ENCODE measurements around the gene KCNA10.

The KCNA10 gene

DNA sequence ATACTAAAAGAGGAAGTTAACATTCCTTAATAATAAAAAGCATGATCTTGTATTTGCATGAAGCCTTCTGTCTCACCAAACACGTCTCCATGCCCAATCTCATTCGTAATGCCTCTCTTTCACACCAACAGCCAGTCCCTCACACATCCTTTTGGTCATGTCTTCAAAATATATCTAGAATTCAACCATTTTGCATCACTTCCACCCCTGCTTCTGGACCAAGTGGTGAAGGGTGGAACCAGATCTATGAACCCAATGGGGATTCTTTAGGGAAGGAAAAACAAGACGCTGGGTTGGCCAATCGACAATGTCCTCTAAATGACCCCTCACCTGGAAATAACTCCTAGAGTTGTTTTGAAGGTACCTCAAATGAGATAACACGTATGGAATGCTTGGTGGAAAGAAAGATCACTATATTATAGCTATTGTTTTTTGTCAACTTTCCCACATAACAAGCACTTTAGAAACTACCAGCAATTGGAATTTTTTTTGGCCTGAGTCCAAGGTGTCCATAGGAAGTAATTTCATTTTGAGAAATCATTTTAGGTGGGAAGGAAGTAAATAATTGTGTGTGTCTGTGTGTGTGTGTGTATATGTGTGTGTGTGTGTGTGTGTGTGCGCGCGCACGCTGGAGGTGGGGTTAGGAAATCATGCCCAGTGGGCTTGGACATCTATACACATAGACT lies at the start of gene KCNA10:
Gene KCNA10 (minus strand): TSS at position 51 of the 686 bp plus-strand sequence. CDS start 388 bp downstream, outside the sequence.
- DNase-seq (ENCODE audit: low read depth): no peak

GRCh38 chr1:110566836-110567235 lies 47.9 kb upstream of the KCNA10 start:
- DNase-seq (ENCODE audit: low read depth): no peak

DNA sequence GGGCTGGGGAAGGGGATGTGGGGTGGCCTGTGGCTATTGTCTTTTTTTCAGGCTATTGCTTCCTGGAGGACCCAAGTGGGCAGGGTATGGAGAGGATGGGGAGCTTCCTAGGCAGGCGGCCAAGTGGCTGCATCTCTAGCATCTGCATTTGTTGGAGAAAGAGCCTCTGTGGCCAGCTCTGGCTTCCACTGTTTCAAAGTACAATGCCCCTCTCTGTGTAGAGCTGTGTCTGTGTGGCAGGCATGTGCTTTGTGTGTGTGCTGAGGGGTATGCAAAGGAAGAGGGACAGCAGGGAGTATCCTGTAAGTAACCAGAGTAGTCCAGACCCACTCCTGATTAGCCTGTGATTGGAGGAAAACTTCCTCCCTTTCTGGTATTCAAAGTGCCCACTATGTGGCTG lies 46.6 kb upstream of the KCNA10 start:
- DNase-seq (ENCODE audit: low read depth): no peak

- DNase-seq (ENCODE audit: low read depth): no peak
These were observed 44.1 kb upstream of the KCNA10 start for GRCh38 chr1:110563089-110563488.

DNA sequence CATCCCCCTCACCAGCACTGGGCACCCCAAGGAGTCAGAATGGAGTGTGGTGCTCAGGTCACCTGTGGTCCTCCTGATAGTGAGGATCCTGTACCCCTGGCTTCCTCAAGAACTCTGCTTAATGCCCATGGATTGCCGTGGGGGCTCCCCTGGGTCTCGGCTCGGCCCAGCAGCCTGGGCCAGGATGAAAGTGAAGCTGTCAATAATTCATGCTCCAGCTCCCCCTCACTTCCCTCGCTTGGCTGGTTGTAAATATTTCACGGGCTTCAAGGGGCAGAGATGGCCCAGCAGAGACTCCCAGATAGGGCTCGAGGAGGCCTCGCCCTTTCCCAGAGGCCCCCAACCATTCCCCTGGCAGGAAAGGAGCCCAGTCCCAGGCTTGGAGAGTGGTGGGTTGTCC lies 42.6 kb upstream of the KCNA10 start:
- DNase-seq (ENCODE audit: low read depth): no peak

DNA sequence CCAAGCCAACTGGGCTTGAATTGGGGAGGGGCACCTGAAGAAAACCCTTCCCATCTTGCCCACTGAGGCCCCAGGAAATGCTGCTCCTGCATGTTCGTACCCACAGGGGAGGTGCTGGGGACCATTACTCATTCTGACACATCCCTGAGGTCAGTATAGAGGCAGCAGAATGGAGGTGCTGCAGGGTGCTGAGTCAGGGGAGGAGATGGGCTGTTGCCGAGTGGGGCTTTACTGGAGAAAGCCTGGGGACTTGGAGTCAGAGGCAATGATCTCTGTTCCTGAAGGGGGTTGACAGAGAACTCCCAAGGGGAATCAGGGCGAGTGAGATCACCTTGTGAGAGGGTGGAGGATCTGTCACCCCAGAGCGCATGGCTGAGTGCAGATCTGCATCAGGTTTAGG lies 40.2 kb upstream of the KCNA10 start:
- peak; percentile 8 for DNase-seq (ENCODE audit: low read depth)

DNA sequence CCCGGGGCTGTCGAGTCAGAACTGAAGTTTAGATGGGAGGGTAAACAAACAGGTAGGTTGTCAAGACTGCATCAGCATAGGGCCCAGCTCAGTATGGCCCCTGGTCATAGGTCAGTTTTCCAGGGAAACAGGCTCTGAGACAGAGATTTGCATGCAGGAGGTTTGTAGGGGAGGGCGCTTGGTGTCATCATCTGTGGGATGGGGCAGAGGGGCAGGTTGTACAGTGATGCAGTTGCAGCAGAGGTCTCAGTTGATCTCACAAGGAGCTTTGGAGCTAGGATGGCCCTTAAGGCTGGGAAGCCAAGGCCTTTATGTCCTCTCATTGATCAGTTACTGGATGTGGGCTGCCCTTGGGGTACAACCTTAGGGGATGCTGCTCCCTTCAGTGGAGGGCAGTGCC lies 38.5 kb upstream of the KCNA10 start:
- DNase-seq (ENCODE audit: low read depth): no peak

GRCh38 chr1:110556471-110556807 lies 37.5 kb upstream of the KCNA10 start:
- no peak for DNase-seq (ENCODE audit: low read depth)

DNA sequence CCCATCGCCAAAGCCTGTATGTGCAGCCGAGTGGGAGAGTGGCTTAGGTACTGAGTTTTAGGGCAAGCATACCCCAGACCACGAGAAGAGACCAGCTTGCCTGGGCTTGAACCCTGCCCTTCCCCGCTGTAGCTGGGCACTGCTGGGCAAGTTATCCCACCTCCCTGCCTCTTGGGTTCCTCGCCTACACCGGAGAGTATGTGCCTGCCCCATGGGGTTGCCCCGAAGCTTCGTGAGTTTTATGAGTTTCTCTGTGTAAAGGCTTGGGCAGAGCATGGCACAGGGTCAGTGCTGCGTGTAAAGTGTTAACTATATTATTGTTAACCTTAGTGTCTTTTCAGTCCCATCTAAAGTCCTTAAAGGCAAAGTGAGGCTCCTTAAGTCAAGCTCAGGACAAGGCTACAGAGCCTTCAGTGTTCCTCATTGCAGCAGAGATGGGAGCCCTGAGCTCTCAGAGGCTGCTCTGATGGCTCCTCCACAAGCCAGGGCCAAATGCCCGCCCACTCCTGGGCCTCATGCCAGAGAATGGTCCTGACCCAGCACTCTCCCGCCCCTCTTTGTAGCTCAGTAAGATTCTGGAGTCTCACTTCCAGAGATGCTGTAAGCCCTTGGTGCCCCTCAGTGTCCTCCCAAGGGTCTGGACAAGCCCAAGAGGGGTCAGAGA lies 37.0 kb upstream of the KCNA10 start:
- DNase-seq (ENCODE audit: low read depth): no peak

DNA sequence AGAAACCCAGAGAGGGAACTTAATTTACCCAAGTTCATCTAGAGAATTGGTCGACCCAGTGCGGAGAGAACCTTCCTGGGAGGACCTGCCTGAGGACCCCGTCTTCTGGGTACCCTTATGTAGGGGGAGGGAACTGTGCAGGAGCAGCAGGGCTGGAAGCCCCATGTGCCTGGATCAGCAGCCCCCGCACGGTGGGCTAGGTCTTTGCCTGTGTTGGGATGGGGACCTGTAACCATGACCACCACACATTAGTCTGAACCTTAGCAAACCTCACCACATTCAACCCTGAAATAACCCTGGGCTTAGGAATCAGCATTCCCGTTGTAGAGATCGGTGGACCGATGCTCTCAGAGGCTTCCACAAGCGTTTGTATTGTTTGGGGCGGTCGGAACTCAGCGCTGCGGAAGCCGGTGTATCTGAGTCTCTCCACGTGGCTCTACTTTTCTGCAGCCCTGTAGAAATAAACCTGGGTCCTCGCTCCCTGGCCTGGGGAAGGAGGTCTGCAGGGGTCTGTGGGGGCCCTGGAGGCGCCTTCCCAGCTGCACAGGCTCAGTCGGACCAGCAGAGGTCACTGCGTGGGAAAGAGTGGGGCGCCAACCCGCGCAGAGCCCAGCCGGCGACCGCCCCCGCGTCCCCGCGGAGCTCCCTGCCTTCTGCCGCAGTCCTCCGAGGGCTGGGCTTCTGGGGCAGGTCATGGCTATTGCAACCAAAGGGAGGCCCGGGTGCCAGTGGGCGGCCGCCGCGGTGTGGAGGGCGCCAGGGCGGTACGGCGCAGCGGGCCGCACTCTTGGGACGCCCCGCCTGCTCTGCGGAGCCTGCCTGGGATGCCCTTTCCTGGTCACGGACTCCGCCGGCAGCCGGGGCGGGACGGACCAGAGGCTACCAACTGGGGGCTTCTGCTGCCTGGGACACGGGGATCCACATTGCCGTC lies 36.2 kb upstream of the KCNA10 start:
- peak; percentile 54 for DNase-seq (ENCODE audit: low read depth)

DNA sequence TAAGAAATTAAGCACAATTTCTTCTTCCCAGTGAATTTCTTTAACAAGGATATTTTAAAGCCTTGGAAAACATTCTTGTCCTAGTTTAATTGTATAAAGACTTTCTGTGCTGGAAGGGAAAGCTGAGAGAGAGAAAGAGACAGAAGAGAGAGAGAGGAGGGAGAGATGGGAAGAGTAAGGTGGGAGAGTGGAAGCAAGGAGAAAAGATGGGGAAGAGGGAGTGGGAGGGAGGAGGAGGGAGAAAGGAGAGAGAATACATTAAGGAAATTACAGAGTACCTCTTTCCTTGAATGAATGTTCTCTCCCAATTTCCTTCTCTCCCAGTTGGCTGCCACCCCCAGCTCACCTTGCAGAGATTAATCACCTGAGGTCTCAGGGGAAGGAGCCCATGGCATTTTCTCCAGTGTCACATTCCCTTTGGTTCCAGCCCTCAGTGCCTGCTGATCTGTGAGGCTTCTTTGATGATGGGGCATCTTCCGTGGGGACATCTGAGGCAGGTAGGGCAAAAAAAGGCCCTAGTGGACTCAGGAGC lies 32.4 kb upstream of the KCNA10 start:
- no peak for DNase-seq (ENCODE audit: low read depth)

- no peak for DNase-seq (ENCODE audit: low read depth)
These were observed 30.9 kb upstream of the KCNA10 start for GRCh38 chr1:110549831-110550230.

DNA sequence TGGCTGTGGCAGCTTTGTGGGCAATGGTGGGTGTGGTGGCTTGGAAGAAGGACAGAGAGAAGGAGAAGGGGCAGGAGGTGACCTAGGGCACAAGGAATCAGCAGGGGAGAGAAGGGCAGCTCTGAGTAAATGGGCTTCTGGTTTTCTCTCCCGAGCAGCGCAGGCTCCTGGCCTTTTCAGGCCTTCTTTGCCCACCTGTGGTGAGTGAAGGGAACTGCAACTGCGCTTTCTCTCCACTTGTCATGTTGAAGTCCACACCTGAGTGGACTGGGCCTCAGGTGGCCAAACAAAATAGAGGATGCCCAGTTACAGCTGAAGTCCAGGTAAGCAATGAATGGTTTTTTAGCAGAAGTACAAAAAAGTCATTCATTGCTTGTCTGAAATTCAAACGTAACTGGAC lies 29.4 kb upstream of the KCNA10 start:
- DNase-seq (ENCODE audit: low read depth): no peak

- no peak for DNase-seq (ENCODE audit: low read depth)
These were observed 28.0 kb upstream of the KCNA10 start for GRCh38 chr1:110547017-110547416.

DNA sequence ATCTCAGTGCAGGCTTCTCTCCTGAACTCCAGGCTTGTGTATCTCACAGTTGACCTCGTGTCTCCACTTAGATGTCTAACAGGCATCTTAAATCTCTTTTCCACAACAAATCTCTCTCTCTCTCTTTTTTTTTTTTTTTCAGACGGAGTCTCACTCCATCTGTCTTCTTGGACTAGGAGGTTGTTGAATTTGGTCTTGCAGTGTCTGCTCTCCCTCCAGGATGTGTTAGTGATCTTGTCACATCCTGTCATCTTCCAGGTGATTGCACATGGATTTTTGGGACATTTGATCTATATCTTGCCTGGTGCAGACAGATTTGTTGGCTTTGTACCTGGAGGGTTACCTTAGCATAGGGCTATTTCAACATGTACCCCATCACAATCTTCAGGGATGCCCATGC lies 26.5 kb upstream of the KCNA10 start:
- no peak for DNase-seq (ENCODE audit: low read depth)

- no peak for DNase-seq (ENCODE audit: low read depth)
These were observed 25.8 kb upstream of the KCNA10 start for GRCh38 chr1:110544753-110545152.

- DNase-seq (ENCODE audit: low read depth): no peak
These were observed 23.8 kb upstream of the KCNA10 start for GRCh38 chr1:110542725-110543124.

- DNase-seq (ENCODE audit: low read depth): no peak
These were observed 23.0 kb upstream of the KCNA10 start for GRCh38 chr1:110541906-110542395.

DNA sequence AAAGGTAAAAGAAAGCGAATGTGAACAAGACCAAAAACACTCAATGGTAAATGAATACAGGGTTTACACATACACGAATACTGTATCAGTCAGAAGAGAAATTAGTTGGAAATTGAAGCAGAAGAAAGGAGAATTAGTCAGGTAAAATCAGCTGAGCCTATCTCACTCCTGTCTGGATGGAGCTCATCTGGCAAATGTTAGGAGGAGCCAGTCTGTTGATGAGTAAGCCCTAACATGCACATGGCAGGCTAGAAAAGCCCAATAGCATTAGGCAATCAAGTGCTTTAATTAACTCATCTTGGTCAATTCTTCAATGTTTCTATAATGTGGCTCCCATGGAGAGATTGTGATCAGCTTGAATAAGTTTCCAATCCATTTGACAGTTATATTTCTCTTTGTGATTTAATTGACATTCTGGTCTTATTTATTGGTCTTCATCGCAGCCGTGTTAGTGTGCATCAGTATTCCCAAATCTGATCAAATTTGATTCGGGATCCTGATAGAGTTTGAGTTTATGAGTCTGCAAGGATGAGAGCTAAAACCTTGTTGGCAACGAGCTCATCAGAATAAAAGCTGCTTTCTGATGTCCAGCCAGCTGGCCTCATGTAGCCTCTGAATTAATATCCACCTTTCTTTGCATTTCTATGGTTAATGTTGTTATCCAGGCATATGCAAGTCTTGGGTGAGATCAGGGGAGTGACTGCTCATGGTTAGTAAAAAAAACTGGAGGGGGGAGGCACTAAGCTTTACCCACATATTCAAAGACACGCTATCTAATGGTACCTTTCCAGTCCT lies 22.1 kb upstream of the KCNA10 start:
- no peak for DNase-seq (ENCODE audit: low read depth)

DNA sequence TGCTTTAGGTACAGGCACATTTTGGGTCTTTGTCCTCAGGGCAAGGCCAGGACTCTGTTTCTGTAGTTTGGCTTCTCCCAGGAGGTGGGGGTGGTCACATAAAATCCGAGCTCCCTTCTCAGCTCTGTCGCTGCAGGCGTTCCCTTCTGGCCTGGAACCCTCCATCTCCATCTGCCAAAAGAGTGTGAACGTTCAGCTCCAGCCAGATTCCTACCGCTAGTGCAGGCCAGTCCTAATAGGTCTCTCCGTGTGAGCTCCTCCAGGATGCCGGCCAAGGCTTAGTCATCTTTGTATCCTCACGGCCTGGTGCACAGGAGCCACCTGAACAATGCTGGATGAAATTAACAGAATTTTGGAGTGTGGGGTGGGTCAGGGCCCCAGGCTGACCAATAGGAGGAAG lies 19.9 kb upstream of the KCNA10 start:
- DNase-seq (ENCODE audit: low read depth): no peak

DNA sequence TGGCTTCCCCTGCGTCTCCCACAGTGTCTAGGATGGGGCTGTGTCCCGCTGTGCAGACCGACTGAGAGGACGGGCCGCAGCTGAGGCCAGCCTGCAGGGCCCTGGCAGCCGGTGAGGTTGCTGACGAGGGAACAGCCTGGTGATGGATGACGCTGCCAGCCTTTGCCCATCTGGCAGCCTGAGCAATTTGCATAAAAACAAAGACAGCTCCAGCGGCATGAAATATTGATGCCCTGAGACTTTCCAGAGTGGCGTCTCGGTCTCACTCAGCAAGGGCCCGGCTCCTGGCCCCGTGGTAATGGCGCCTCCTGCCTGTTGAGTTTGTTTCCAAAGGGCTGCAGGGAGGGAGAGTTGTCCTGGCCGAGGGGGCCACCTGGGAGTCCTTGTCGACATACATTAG lies 19.1 kb upstream of the KCNA10 start:
- DNase-seq (ENCODE audit: low read depth): no peak

GRCh38 chr1:110535985-110536384 lies 17.0 kb upstream of the KCNA10 start:
- DNase-seq (ENCODE audit: low read depth): no peak

Measured in activated T-cell treated with anti-CD3 and anti-CD28 coated beads for 48 hours (primary cell).